IMR-90 (cell line): ENCODE results near the gene VOPP1. TPM values are rescaled to one million over a fixed set of nuclear protein-coding genes. Genes with fewer than 3 reads are reported as not detected.

Experiments used
- ATAC-seq: fragments of 200-7000 bp; cut with Tn5 transposase; 2 replicates; pipeline ENCODE4 v1.9.1; 2020; ENCODE audit warnings: low read depth, mild to moderate bottlenecking, moderate library complexity
- BruUV-seq: library from RNA; stranded (reverse); fragments of 400-500 nt; replicated peaks from 2 replicates; lab custom pipeline; 2021; lab: Mats Ljungman, UMichigan
- CTCF ChIA-PET: fragments of 300-600 bp; formaldehyde crosslinking; extraction: SDS; loops from one replicate; lab custom pipeline; 2021; ENCODE audit warnings: antibody characterized with exemption; lab: Yijun Ruan, JAX
- POLR2A ChIA-PET: fragments of 300-600 bp; sonication (Branson Sonifier 250); formaldehyde crosslinking; loops from one replicate; lab custom pipeline; 2022; ENCODE audit warnings: antibody characterized with exemption; ENCODE audit not compliant: unreplicated experiment; lab: Charles Lee
- DNase-seq: peaks from one replicate; pipeline ENCODE4 v3.0.0; 2013
- H2AFZ ChIP-seq: replicated peaks from 2 replicates; pipeline ENCODE3; 2013; ENCODE audit warnings: low read length, mild to moderate bottlenecking; ENCODE audit not compliant: poor library complexity
- H2AK5ac ChIP-seq: 2 replicates; pipeline ENCODE4 v1.6.1; 2013; ENCODE audit warnings: low read depth, low read length, inconsistent platforms
- H2AK9ac ChIP-seq: replicated peaks from 2 replicates; pipeline ENCODE3; 2013; ENCODE audit warnings: mild to moderate bottlenecking, low read depth, low read length, moderate library complexity; ENCODE audit not compliant: poor library complexity
- H2BK120ac ChIP-seq: 2 replicates; pipeline ENCODE4 v1.6.1; 2013; ENCODE audit warnings: low read depth, low read length, inconsistent platforms
- H2BK15ac ChIP-seq: 3 replicates; pipeline ENCODE4 v1.6.1; 2013; ENCODE audit warnings: low read depth, low read length, inconsistent platforms
- H2BK20ac ChIP-seq: 2 replicates; pipeline ENCODE4 v1.6.1; 2013; ENCODE audit warnings: low read depth, mild to moderate bottlenecking, inconsistent platforms, low read length, moderate library complexity
- H2BK5ac ChIP-seq: 2 replicates; pipeline ENCODE4 v1.6.1; 2013; ENCODE audit warnings: mild to moderate bottlenecking, low read depth, low read length, inconsistent platforms; ENCODE audit not compliant: poor library complexity, severe bottlenecking
- H3K14ac ChIP-seq: replicated peaks from 2 replicates; pipeline ENCODE4 v1.6.1; 2013; ENCODE audit warnings: low read depth, low read length, inconsistent platforms
- H3K18ac ChIP-seq: 2 replicates; pipeline ENCODE4 v1.6.1; 2013; ENCODE audit warnings: low read depth, low read length, control low read depth
- H3K23ac ChIP-seq: 2 replicates; pipeline ENCODE4 v1.6.1; 2013; ENCODE audit warnings: low read depth, low read length, inconsistent platforms
- H3K27ac ChIP-seq: 2 replicates; pipeline ENCODE4 v1.5.1; 2013; ENCODE audit warnings: mild to moderate bottlenecking, control low read depth, low read length; ENCODE audit not compliant: insufficient read depth
- H3K27me3 ChIP-seq: 2 replicates; pipeline ENCODE4 v1.6.1; 2013; ENCODE audit warnings: low read length; ENCODE audit not compliant: control insufficient read depth, insufficient read depth
- H3K36me3 ChIP-seq: 2 replicates; pipeline ENCODE4 v1.6.1; 2013; ENCODE audit warnings: low read length, mixed read lengths; ENCODE audit not compliant: control insufficient read depth, insufficient read depth
- H3K4ac ChIP-seq: 2 replicates; pipeline ENCODE4 v1.6.1; 2013; ENCODE audit warnings: low read depth, low read length, inconsistent platforms
- H3K4me1 ChIP-seq: 2 replicates; pipeline ENCODE4 v1.6.1; 2013; ENCODE audit warnings: low read length, mixed read lengths; ENCODE audit not compliant: control insufficient read depth, insufficient read depth
- H3K4me2 ChIP-seq: 2 replicates; pipeline ENCODE4 v1.6.1; 2013; ENCODE audit warnings: low read depth, mild to moderate bottlenecking, control low read depth, low read length, moderate library complexity
- H3K4me3 ChIP-seq: 2 replicates; pipeline ENCODE4 v1.5.1; 2013; ENCODE audit warnings: low read depth, mild to moderate bottlenecking, control low read depth, low read length, moderate library complexity; ENCODE audit not compliant: insufficient read depth
- H3K56ac ChIP-seq: 2 replicates; pipeline ENCODE4 v1.6.1; 2013; ENCODE audit warnings: low read length, inconsistent platforms; ENCODE audit not compliant: insufficient read depth; ENCODE audit errors: extremely low read depth
- H3K79me1 ChIP-seq, 2 experiments: 2 replicates each; pipeline ENCODE4 v1.6.1; 2013; ENCODE audit warnings: low read length in 2 of 2, inconsistent platforms in 1 of 2, low read depth in 1 of 2
- H3K9ac ChIP-seq: 2 replicates; pipeline ENCODE4 v1.6.1; 2013; ENCODE audit warnings: low read depth, low read length, control low read depth
- H3K9me1 ChIP-seq: 2 replicates; pipeline ENCODE4 v1.6.1; 2013; ENCODE audit warnings: low read length, inconsistent platforms; ENCODE audit not compliant: insufficient read depth
- H3K9me3 ChIP-seq: 2 replicates; pipeline ENCODE4 v1.6.1; 2013; ENCODE audit warnings: low read length; ENCODE audit not compliant: control insufficient read depth, insufficient read depth
- H4K20me1 ChIP-seq: 2 replicates; pipeline ENCODE4 v1.6.1; 2013; ENCODE audit warnings: low read length, inconsistent platforms; ENCODE audit not compliant: insufficient read depth
- H4K5ac ChIP-seq: 2 replicates; pipeline ENCODE4 v1.6.1; 2013; ENCODE audit warnings: mild to moderate bottlenecking, low read depth, low read length, control low read depth
- H4K8ac ChIP-seq, 2 experiments: 2 replicates each; pipeline ENCODE4 v1.6.1; 2013; ENCODE audit warnings: low read depth in 2 of 2, low read length in 2 of 2, control low read depth in 1 of 2, inconsistent platforms in 1 of 2
- H4K91ac ChIP-seq: 2 replicates; pipeline ENCODE4 v1.6.1; 2013; ENCODE audit warnings: low read depth, low read length, inconsistent platforms; ENCODE audit not compliant: insufficient read depth
- CEBPB ChIP-seq: IDR thresholded peaks from 2 replicates; pipeline ENCODE4 v1.6.1; 2012; ENCODE audit warnings: low read depth, low read length, improper control_type of control experiment
- CHD1 ChIP-seq: IDR thresholded peaks from 2 replicates; pipeline ENCODE4 v1.6.1; 2012; ENCODE audit warnings: low read depth, low read length, improper control_type of control experiment
- FOS ChIP-seq: fragments of 150-350 bp; IDR thresholded peaks from 2 replicates; pipeline ENCODE4 v1.6.1; 2016; ENCODE audit warnings: low read depth, low read length
- MAFK ChIP-seq: IDR thresholded peaks from 2 replicates; pipeline ENCODE4 v1.6.1; 2012; ENCODE audit warnings: low read depth, low read length, improper control_type of control experiment
- MAZ ChIP-seq: IDR thresholded peaks from 2 replicates; pipeline ENCODE4 v1.6.1; 2012; ENCODE audit warnings: low read depth, mild to moderate bottlenecking, low read length, improper control_type of control experiment, moderate library complexity, borderline replicate concordance
- MXI1 ChIP-seq: IDR thresholded peaks from 2 replicates; pipeline ENCODE4 v1.6.1; 2012; ENCODE audit warnings: low read depth, mild to moderate bottlenecking, low read length, moderate library complexity, borderline replicate concordance
- RAD21 ChIP-seq: IDR thresholded peaks from 2 replicates; pipeline ENCODE4 v1.6.1; 2012; ENCODE audit warnings: low read length, improper control_type of control experiment
- RFX5 ChIP-seq: IDR thresholded peaks from 2 replicates; pipeline ENCODE4 v1.8.0; 2012; ENCODE audit warnings: low read depth, mild to moderate bottlenecking, low read length, moderate library complexity
- WGBS, 2 experiments: methylation state at CpG; one replicate each; pipeline versions ENCODE4 v1.1.5 to v1.1.7; 2013; ENCODE audit warnings: missing lambda C conversion rate in 2 of 2; ENCODE audit not compliant: insufficient read length in 1 of 2; ENCODE audit errors: extremely low coverage in 2 of 2; 5-methylcytosine and 5-hydroxymethylcytosine counted together
- dilution Hi-C: fragments of 300-500 bp; cut with HindIII; formaldehyde crosslinking; loops from one replicate; pipeline ENCODE4 v1.14.3; 2018; ENCODE audit warnings: low sequenced_read_pairs; ENCODE audit not compliant: unreplicated experiment
- in situ Hi-C: fragments of 300-500 bp; cut with MboI; formaldehyde crosslinking; loops from 3 replicates; pipeline ENCODE4 v1.14.3; 2019; ENCODE audit warnings: low sequenced_read_pairs, inconsistent platforms, mixed read lengths
- intact Hi-C: fragments of 100-400 bp; cut with micrococcal nuclease; formaldehyde crosslinking; loops from 2 replicates; pipeline ENCODE4 v1.10.0; 2022
- polyA plus RNA-seq, 3 experiments: library from polyadenylated mRNA; depleted of rRNA; stranded (reverse); fragments of >200 nt; gene quantifications; 2 replicates each; pipeline ENCODE4 v1.2.3, GENCODE V29; 2012; ENCODE audit warnings: low replicate concordance in 1 of 3
- total RNA-seq: library from RNA; depleted of rRNA; stranded (reverse); fragments of >200 nt; gene quantifications from 2 replicates; pipeline ENCODE4 v1.2.3, GENCODE V29; 2012
- TF ChIP-seq, protein P1 (sequence below): fragments of 150-350 bp; IDR thresholded peaks from 2 replicates; pipeline ENCODE4 v1.6.1; 2017; ENCODE audit warnings: mild to moderate bottlenecking, antibody characterized with exemption, low read length, low read depth
- TF ChIP-seq, protein P2 (sequence below): conservative IDR thresholded peaks from 2 replicates; pipeline ENCODE4 v1.5.1; 2012; ENCODE audit warnings: mild to moderate bottlenecking, low read depth, low read length, improper control_type of control experiment
- TF ChIP-seq, protein P3 (sequence below): fragments of 150-350 bp; IDR thresholded peaks from 2 replicates; pipeline ENCODE4 v1.6.1; 2016; ENCODE audit warnings: low read depth, mild to moderate bottlenecking, low read length, moderate library complexity, borderline replicate concordance

VOPP1 gene
- total and polyA plus RNA-seq, 2 of the 4 experiments (the other 2 are of a cell fraction): 60.2 to 94.5 TPM

DNA sequence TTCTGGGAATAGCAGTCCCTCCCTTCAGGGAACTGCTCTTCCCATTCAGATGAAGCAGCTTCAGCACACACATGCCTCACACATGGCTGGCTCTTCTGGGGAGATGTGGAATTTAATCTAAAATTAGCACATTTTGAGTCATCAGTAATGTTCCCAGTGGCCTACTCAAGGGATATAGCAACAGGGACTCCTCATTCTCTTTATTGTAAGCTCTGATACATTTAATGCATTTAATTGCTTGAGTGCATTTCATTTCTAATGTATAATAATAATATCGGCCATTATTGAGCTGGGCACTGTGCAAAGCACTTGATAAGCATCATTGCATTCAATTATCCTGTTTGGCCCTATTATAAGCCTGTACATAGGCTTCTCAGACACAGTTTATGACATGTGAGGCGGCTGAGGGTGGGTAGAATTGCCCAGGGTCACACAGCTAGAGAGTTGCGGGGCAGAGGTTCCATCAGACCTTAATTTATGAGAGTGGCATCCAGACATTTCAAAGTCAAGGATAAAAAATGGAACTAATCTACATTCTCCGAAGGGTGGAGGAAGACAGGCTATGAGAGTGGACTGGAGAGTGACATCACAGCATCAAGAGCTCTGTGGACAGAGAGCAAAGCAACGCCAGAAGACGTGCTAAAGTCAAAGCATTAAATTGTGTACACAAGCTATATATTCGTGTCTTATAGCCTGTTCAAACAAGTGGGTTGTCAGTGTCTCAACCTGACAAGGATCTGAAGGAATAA lies 130.4 kb downstream of the VOPP1 start:
- Histone ChIP-seq H2BK15ac (no peak overlapping the region; the same call in 2 of the 3 replicates), H3K9me3 (no peaks in the 10 kb centered on the region), H3K36me3 (no peaks in the 10 kb centered on the region), H3K4me1 (peaks cover 11% of the 10 kb centered on the region), H3K56ac (no peak overlapping the region), H2AK9ac (no peak overlapping the region), H3K14ac (0 out of 2 replicates have a peak overlapping the region, but pooled peaks have one; percentile 28), H3K18ac (no peak overlapping the region; the same call in 1 of the 2 replicates), H3K4me2 (no peak overlapping the region), H4K5ac (no peak overlapping the region; the same call in 1 of the 2 replicates), H3K79me1 (no peaks in the 10 kb centered on the region; a peak in 1 of 4 replicates), H3K27ac (no peak overlapping the region), H2BK120ac (no peak overlapping the region), H3K9ac (no peak overlapping the region), H2BK5ac (peak overlapping the region; percentile 10), H4K91ac (no peak overlapping the region; the same call in 1 of the 2 replicates), H4K8ac (no peak overlapping the region), H3K27me3 (no peaks in the 10 kb centered on the region), H3K4me3 (no peak overlapping the region), H3K23ac (no peak overlapping the region), H3K9me1 (peaks cover 4% of the 10 kb centered on the region; the same call in 1 of the 2 replicates), H3K4ac (peak overlapping the region; percentile 10; the same call in 1 of the 2 replicates), H2BK20ac (no peak overlapping the region), H2AFZ (no peak overlapping the region), H2AK5ac (no peak overlapping the region), H4K20me1 (no peaks in the 10 kb centered on the region)
- peak; percentile 78 for ATAC-seq
- TF ChIP-seq RFX5 (no peak), RAD21 (no peak), MXI1 (peak; percentile 55; the same call in 1 of the 2 replicates), CHD1 (no peak), MAZ (no peak), MAFK (no peak), CEBPB (no peak), FOS (peak; percentile 21; the same call in 1 of the 2 replicates)
- TF ChIP-seq, protein P1, sequence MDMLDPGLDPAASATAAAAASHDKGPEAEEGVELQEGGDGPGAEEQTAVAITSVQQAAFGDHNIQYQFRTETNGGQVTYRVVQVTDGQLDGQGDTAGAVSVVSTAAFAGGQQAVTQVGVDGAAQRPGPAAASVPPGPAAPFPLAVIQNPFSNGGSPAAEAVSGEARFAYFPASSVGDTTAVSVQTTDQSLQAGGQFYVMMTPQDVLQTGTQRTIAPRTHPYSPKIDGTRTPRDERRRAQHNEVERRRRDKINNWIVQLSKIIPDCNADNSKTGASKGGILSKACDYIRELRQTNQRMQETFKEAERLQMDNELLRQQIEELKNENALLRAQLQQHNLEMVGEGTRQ: no peak
- TF ChIP-seq, protein P2, sequence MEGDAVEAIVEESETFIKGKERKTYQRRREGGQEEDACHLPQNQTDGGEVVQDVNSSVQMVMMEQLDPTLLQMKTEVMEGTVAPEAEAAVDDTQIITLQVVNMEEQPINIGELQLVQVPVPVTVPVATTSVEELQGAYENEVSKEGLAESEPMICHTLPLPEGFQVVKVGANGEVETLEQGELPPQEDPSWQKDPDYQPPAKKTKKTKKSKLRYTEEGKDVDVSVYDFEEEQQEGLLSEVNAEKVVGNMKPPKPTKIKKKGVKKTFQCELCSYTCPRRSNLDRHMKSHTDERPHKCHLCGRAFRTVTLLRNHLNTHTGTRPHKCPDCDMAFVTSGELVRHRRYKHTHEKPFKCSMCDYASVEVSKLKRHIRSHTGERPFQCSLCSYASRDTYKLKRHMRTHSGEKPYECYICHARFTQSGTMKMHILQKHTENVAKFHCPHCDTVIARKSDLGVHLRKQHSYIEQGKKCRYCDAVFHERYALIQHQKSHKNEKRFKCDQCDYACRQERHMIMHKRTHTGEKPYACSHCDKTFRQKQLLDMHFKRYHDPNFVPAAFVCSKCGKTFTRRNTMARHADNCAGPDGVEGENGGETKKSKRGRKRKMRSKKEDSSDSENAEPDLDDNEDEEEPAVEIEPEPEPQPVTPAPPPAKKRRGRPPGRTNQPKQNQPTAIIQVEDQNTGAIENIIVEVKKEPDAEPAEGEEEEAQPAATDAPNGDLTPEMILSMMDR: no peak
- TF ChIP-seq, protein P3, sequence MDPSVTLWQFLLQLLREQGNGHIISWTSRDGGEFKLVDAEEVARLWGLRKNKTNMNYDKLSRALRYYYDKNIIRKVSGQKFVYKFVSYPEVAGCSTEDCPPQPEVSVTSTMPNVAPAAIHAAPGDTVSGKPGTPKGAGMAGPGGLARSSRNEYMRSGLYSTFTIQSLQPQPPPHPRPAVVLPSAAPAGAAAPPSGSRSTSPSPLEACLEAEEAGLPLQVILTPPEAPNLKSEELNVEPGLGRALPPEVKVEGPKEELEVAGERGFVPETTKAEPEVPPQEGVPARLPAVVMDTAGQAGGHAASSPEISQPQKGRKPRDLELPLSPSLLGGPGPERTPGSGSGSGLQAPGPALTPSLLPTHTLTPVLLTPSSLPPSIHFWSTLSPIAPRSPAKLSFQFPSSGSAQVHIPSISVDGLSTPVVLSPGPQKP: no peak
- POLR2A ChIA-PET: no interaction called here
- dilution Hi-C loops (no loop called here), intact Hi-C loops (no loop called here), in situ Hi-C loops (loop anchor here (25.0 kb wide), 1 partner anchor 520 kb away; the partner anchor contains the start of genes MRPS17 and NIPSNAP2)
- 89% methylated on average over 3 of the region's 7 CpGs; no CpG with 5 or more reads in 1 of the 2 experiments for WGBS, 2 experiments
- peak; percentile 85 for DNase-seq
- CTCF ChIA-PET: interaction anchor here (1.1 kb wide), 1 partner anchor 18 kb away, joined by 3 read pairs; no protein-coding TSS in a partner anchor
- no TSS peak for BruUV-seq
